Omental fat pad (tissue), 4 donors: ENCODE results near the gene CTTN. TPM values are rescaled to one million over a fixed set of nuclear protein-coding genes. Genes with fewer than 3 reads are reported as not detected.

Experiments
- ATAC-seq: fragments of 150-250 bp; one replicate; pipeline ENCODE4 v1.9.1; 2016; ENCODE audit warnings: mild to moderate bottlenecking, moderate library complexity; ENCODE audit not compliant: low FRiP score
- DNase-seq: peaks from one replicate; pipeline ENCODE4 v3.0.0-alpha.2; 2019; ENCODE audit warnings: low spot score
- CTCF ChIP-seq, 3 donors: fragments of 450-650 bp; IDR thresholded peaks; one replicate each; pipeline ENCODE4 v1.5.1; 2016 to 2017; ENCODE audit warnings: antibody characterized with exemption in 3 of 3, mild to moderate bottlenecking in 3 of 3, moderate library complexity in 2 of 3
- total RNA-seq, 4 donors: library from RNA; depleted of rRNA; stranded (reverse); fragments of >200 nt; gene quantifications; one replicate each; pipeline ENCODE4 v1.1.0, GENCODE V29; 2016

Gene CTTN
- total RNA-seq, 4 donors from 2014 or later, result 240 to 341 (median 294) TPM

GRCh38 chr11:70414341-70415100 is 16.2 kb downstream of the CTTN start:
- DNase-seq, result no peak
- TF ChIP-seq CTCF (IDR thresholded peaks at IDR 0.05), result no peak
- ATAC-seq, result no peak

- DNase-seq (no peak), ATAC-seq (no peak)
- no peak for TF ChIP-seq CTCF (IDR thresholded peaks at IDR 0.05)
Observed at GRCh38 chr11:70415191-70415590, 16.9 kb downstream of the CTTN start.

- no peak for DNase-seq
- TF ChIP-seq CTCF (IDR thresholded peaks at IDR 0.05), result no peak
- ATAC-seq, result no peak
Observed at GRCh38 chr11:70415642-70416395, 17.5 kb downstream of the CTTN start.

- DNase-seq (no peak), ATAC-seq (no peak)
- no peak for TF ChIP-seq CTCF (IDR thresholded peaks at IDR 0.05)
Observed at GRCh38 chr11:70416881-70417280, 18.6 kb downstream of the CTTN start.

- DNase-seq (no peak), ATAC-seq (no peak)
- TF ChIP-seq CTCF (IDR thresholded peaks at IDR 0.05), result no peak
Observed at GRCh38 chr11:70418130-70418529, 19.8 kb downstream of the CTTN start.

GRCh38 chr11:70419307-70420007 is 21.1 kb downstream of the CTTN start:
- ATAC-seq (no peak), DNase-seq (no peak)
- no peak for TF ChIP-seq CTCF (IDR thresholded peaks at IDR 0.05)
